Testis (tissue), 2 donors: ENCODE results near the gene PRKN.

ENCODE experiments used
- CTCF ChIP-seq, 3 experiments: fragments of 450-650 bp in 2 of 3; fragments of 200-600 bp in 1 of 3; sonication (generic) in 1 of 3; IDR thresholded peaks; one replicate each; pipeline ENCODE4 v1.5.1; 2016 to 2019; ENCODE audit warnings: antibody characterized with exemption in 3 of 3, mild to moderate bottlenecking in 2 of 3, moderate library complexity in 1 of 3
- POLR2A ChIP-seq: fragments of 450-650 bp; IDR thresholded peaks from one replicate; pipeline ENCODE4 v1.6.1; 2017; ENCODE audit warnings: antibody characterized with exemption, mild to moderate bottlenecking, moderate library complexity

GRCh38 chr6:161641175-161641574 is 1086.4 kb downstream of the PRKN start:
- no peak for TF ChIP-seq CTCF (IDR thresholded peaks at IDR 0.05)
- no peak for TF ChIP-seq POLR2A
